Large intestine (tissue), 3 donors: ENCODE results near the gene APLF. TPM values are rescaled to one million over a fixed set of nuclear protein-coding genes. Genes with fewer than 3 reads are reported as not detected.
"Not testable (repeated sequence)": the region's sequence is repeated elsewhere in the genome, so short reads cannot be mapped to it uniquely, and the experiment has no call there.

Experiments used
- DNase-seq, 2 donors: peaks; one replicate each; pipeline versions ENCODE4 v3.0.0 to v3.0.0-alpha.2; 2013
- H3K27ac ChIP-seq: one replicate; pipeline ENCODE4 v1.5.1; 2013; ENCODE audit warnings: low read length
- H3K27me3 ChIP-seq: 2 replicates; pipeline ENCODE4 v1.6.1; 2013; ENCODE audit warnings: low read length; ENCODE audit not compliant: control insufficient read depth, insufficient read depth
- H3K36me3 ChIP-seq: 2 replicates; pipeline ENCODE4 v1.6.1; 2013; ENCODE audit warnings: low read length; ENCODE audit not compliant: control insufficient read depth, insufficient read depth
- H3K4me1 ChIP-seq: one replicate; pipeline ENCODE4 v1.6.1; 2013; ENCODE audit warnings: low read length; ENCODE audit not compliant: control insufficient read depth, insufficient read depth
- H3K4me3 ChIP-seq: one replicate; pipeline ENCODE4 v1.5.1; 2013; ENCODE audit warnings: low read length
- H3K9me3 ChIP-seq: one replicate; pipeline ENCODE4 v1.6.1; 2013; ENCODE audit warnings: mild to moderate bottlenecking, low read depth, low read length, moderate library complexity; ENCODE audit not compliant: control insufficient read depth
- WGBS: methylation state at CpG from one replicate; pipeline ENCODE4 v1.1.5; 2013; ENCODE audit warnings: low lambda C conversion rate; ENCODE audit not compliant: insufficient coverage; 5-methylcytosine and 5-hydroxymethylcytosine counted together
- polyA plus RNA-seq: library from polyadenylated mRNA; unstranded; fragments of 120-200 nt; gene quantifications from one replicate; pipeline ENCODE4 v1.2.1, GENCODE V29; 2013

Gene APLF
- polyA plus RNA-seq, 1 donor: 2.0 TPM

DNA sequence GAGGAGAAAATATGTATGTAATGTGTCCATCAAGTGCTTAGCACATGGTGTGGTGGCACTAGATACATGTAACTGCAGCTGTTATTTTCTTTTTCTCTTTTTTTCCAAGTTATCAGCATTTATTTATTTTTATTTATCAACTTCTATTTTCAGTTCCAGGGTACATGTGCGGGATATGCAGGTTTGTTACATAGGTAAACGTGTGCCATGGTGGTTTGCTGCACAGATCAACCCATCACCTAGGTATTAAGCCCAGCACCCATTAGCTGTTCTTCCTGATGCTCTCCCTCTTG, 128.1 kb downstream of the APLF start:
- H3K4me3 ChIP-seq, H3K27ac ChIP-seq, H3K27me3 ChIP-seq, H3K9me3 ChIP-seq, DNase-seq, H3K4me1 ChIP-seq, H3K36me3 ChIP-seq: not testable (repeated sequence)
- 88% methylated on average over 1 of the region's 2 CpGs for WGBS

DNA sequence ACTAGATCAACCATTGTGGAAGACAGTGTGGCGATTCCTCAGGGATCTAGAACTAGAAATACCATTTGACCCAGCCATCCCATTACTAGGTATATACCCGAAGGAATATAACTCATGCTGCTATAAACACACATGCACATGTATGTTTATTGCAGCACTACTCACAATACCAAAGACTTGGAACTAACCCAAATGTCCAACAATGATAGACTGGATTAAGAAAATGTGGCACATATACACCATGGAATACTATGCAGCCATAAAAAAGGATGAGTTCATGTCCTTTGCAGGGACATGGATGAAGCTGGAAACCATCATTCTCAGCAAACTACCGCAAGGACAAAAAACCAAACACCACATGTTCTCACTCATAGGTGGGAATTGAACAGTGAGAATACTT, 133.1 kb downstream of the APLF start:
- no CpG with 5 or more reads among the region's 3 CpGs for WGBS

GRCh38 chr2:68603059-68603458, 135.7 kb downstream of the APLF start:
- WGBS: no CpG with 5 or more reads among the region's 1 CpG
- Histone ChIP-seq H3K4me3 (no peak overlapping the region), H3K36me3 (no peaks in the 10 kb centered on the region), H3K27ac (no peak overlapping the region), H3K4me1 (no peaks in the 10 kb centered on the region), H3K9me3 (no peaks in the 10 kb centered on the region), H3K27me3 (no peaks in the 10 kb centered on the region)
- DNase-seq: no peak

More for the DNA sequence above, 133.1 kb downstream of the APLF start:
- H3K27me3 ChIP-seq, H3K4me1 ChIP-seq, H3K36me3 ChIP-seq, H3K27ac ChIP-seq, H3K9me3 ChIP-seq, DNase-seq, H3K4me3 ChIP-seq: not testable (repeated sequence)

DNA sequence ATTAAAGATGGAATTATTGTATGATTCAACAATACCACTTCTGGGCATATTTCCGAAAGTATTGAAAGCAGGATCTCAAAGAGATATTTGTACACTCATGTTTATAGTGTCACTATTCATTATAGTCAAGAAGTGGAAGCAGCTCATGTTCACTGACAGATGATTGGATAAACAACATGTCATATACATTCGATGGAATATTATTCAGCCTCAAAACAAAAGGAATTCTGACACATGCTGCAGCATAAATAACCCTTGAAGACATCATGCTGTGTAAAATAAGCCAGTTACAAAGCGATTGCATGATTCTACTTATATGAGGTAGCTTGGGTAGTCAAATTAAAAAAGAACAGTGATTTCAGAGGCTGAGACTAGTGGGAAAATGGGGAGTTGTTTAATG, 136.7 kb downstream of the APLF start:
- Histone ChIP-seq H3K4me1 (no peaks in the 10 kb centered on the region), H3K9me3 (no peaks in the 10 kb centered on the region), H3K27me3 (no peaks in the 10 kb centered on the region), H3K36me3 (no peaks in the 10 kb centered on the region), H3K4me3 (no peak overlapping the region), H3K27ac (no peak overlapping the region)
- no CpG with 5 or more reads among the region's 3 CpGs for WGBS
- DNase-seq: no peak

DNA sequence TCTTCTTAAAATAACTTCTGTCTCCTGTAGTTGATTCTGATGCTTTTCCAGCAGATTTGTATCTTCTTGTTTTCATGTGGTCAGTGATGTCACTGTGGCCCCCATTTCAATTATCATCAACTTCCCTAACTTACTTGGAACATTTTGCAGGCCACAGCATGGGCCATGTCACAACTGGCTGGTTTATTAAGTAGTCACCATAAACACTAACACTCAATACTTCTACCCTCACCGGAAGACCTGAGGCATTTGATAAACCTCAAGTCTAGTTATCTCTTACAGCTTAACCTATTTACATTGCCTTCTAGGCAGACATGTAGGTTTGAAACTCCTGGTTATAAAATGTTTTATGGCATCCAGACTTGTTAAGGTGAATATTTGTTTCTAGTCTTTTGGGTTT, 138.6 kb downstream of the APLF start:
- WGBS: no CpG with 5 or more reads among the region's 1 CpG
- no peaks in the 10 kb centered on the region for H3K36me3 ChIP-seq
- H3K9me3 ChIP-seq: no peaks in the 10 kb centered on the region
- H3K27me3 ChIP-seq: no peaks in the 10 kb centered on the region
- H3K27ac ChIP-seq: no peak overlapping the region
- H3K4me1 ChIP-seq: no peaks in the 10 kb centered on the region
- no peak for DNase-seq
- H3K4me3 ChIP-seq: no peak overlapping the region

DNA sequence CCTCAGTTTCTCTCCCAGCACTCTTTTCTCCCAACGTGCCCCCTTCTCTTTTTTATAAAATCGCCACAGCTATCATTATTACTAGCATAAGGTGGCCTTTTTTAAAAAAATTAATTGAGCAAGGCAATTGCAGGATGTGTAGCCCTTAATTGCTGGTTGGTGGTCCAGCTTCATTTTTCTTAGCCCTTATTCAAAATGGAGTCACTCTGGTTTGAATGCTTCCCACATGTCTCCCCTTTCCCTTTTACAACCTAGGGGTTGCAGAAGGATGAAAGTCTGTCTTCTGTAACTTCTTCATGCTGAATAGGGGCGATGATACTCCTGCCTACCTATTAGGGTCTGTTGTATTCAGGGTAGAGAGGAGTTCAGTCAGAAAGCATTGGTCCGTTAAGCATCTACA, 139.4 kb downstream of the APLF start:
- no peak overlapping the region for H3K27ac ChIP-seq
- H3K36me3 ChIP-seq: no peaks in the 10 kb centered on the region
- H3K9me3 ChIP-seq: no peaks in the 10 kb centered on the region
- H3K27me3 ChIP-seq: no peaks in the 10 kb centered on the region
- no peak overlapping the region for H3K4me3 ChIP-seq
- no peaks in the 10 kb centered on the region for H3K4me1 ChIP-seq
- no CpG with 5 or more reads among the region's 4 CpGs for WGBS
- DNase-seq: no peak

- H3K4me3 ChIP-seq: no peak overlapping the region
- H3K27ac ChIP-seq: no peak overlapping the region
- no peak for DNase-seq
- H3K4me1 ChIP-seq: no peaks in the 10 kb centered on the region
- H3K9me3 ChIP-seq: no peaks in the 10 kb centered on the region
- no peaks in the 10 kb centered on the region for H3K36me3 ChIP-seq
- H3K27me3 ChIP-seq: no peaks in the 10 kb centered on the region
These were observed 140.5 kb downstream of the APLF start for GRCh38 chr2:68607837-68608236.

DNA sequence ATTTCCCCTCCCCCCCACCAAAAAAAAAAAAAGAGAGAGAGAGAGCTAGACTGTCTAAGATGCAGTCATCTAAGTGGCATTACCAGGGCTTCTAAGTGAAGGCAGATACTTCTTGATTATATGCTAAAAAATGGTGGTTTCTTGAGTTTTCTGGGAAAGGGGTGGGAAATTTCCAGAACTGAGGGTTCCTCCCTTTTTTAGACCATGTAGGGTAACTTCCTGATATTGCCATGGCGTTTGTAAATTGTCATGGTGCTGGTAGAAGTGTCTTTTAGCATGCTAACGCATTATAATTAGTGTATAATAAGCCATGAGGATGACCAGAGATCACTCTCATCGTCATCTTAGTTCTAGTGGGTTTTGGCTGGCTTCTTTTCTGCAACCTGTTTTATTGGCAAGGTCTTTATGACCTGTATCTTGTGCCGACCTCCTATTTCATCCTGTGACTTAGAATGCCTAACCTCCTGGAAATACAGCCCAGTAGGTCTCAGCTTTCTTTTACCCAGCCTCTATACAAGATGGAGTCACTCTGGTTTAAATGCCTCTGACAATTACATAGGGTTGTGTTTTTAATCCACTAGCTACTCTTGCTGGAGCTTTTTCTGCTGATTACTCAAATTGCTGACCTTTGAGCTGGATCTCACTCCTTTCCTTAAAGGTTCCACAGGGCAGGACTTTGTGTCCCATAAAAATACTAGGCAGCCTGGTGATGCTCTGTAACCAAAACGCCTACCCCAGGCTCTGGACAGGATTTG, 145.6 kb downstream of the APLF start:
- no peak overlapping the region for H3K4me3 ChIP-seq
- H3K9me3 ChIP-seq: no peaks in the 10 kb centered on the region
- no peaks in the 10 kb centered on the region for H3K27me3 ChIP-seq
- H3K27ac ChIP-seq: no peak overlapping the region
- H3K4me1 ChIP-seq: no peaks in the 10 kb centered on the region
- 93% methylated on average over 2 of the region's 5 CpGs for WGBS
- no peaks in the 10 kb centered on the region for H3K36me3 ChIP-seq
- DNase-seq: no peak

GRCh38 chr2:68620772-68621171, 153.4 kb downstream of the APLF start:
- H3K9me3 ChIP-seq: peaks cover 4% of the 10 kb centered on the region
- H3K27me3 ChIP-seq: no peaks in the 10 kb centered on the region
- H3K4me1 ChIP-seq: no peaks in the 10 kb centered on the region
- no peak for DNase-seq
- no peak overlapping the region for H3K4me3 ChIP-seq
- H3K36me3 ChIP-seq: no peaks in the 10 kb centered on the region
- H3K27ac ChIP-seq: no peak overlapping the region

- Histone ChIP-seq H3K36me3 (no peaks in the 10 kb centered on the region), H3K4me1 (no peaks in the 10 kb centered on the region), H3K27me3 (no peaks in the 10 kb centered on the region), H3K4me3 (no peak overlapping the region), H3K9me3 (peaks cover 4% of the 10 kb centered on the region), H3K27ac (no peak overlapping the region)
- WGBS: 92% methylated on average over 4 of the region's 6 CpGs
- no peak for DNase-seq
These were observed 156.4 kb downstream of the APLF start for GRCh38 chr2:68623820-68624219.

GRCh38 chr2:68627615-68628014, 160.2 kb downstream of the APLF start:
- no peaks in the 10 kb centered on the region for H3K9me3 ChIP-seq
- WGBS: no CpG with 5 or more reads among the region's 3 CpGs
- DNase-seq: no peak
- H3K27ac ChIP-seq: no peak overlapping the region
- H3K27me3 ChIP-seq: no peaks in the 10 kb centered on the region
- no peaks in the 10 kb centered on the region for H3K36me3 ChIP-seq
- no peaks in the 10 kb centered on the region for H3K4me1 ChIP-seq
- H3K4me3 ChIP-seq: no peak overlapping the region
